Endothelial cell of umbilical vein (primary cell): ENCODE data around the gene SLC9A3. TPM values are rescaled to one million over a fixed set of nuclear protein-coding genes. Genes with fewer than 3 reads are reported as not detected.

Source experiments
- BruUV-seq: library from RNA; stranded (reverse); fragments of 400-500 nt; replicated peaks from 2 replicates; lab custom pipeline; 2021; lab: Mats Ljungman, UMichigan
- CTCF ChIA-PET: fragments of 300-600, 350-600 bp; sonication (Branson Sonifier 250); formaldehyde crosslinking; loops from one replicate; lab custom pipeline; 2021; ENCODE audit warnings: antibody characterized with exemption, inconsistent platforms; lab: Charles Lee
- POLR2A ChIA-PET: fragments of 300-600, 350-600 bp; sonication (Branson Sonifier 250); formaldehyde crosslinking; loops from one replicate; lab custom pipeline; 2021; ENCODE audit warnings: antibody characterized with exemption, inconsistent platforms; lab: Charles Lee
- DNase-seq: peaks from one replicate; pipeline ENCODE4 v3.0.0-alpha.2; 2011; ENCODE audit warnings: low read depth, low spot score
- FAIRE-seq: peaks from 2 replicates; lab custom pipeline; 2011; peaks lifted over from hg19 to GRCh38; lab: Jason Lieb, UNC
- H2AFZ ChIP-seq: 2 replicates; pipeline ENCODE4 v1.6.0; 2012; ENCODE audit warnings: low read depth, low read length, control low read depth, inconsistent platforms
- H3K27ac ChIP-seq: 2 replicates; pipeline ENCODE4 v1.5.1; 2011; ENCODE audit warnings: low read depth, mild to moderate bottlenecking, control low read depth, low read length, moderate library complexity; ENCODE audit not compliant: insufficient read depth
- H3K27me3 ChIP-seq, 2 experiments: 2 replicates each; pipeline versions ENCODE4 v1.6.0 to v1.6.1; 2011; ENCODE audit warnings: low read length in 2 of 2, mixed read lengths in 1 of 2; ENCODE audit not compliant: control insufficient read depth in 2 of 2, insufficient read depth in 2 of 2
- H3K36me3 ChIP-seq, 2 experiments: 2 replicates in 1 of 2; 3 replicates in 1 of 2; pipeline ENCODE4 v1.5.1; 2011; ENCODE audit warnings: low read length in 2 of 2, mild to moderate bottlenecking in 1 of 2, moderate library complexity in 1 of 2; ENCODE audit not compliant: control insufficient read depth in 2 of 2, insufficient read depth in 2 of 2; ENCODE audit errors: extremely low read depth in 1 of 2
- H3K4me1 ChIP-seq: 3 replicates; pipeline ENCODE4 v1.5.1; 2011; ENCODE audit warnings: mild to moderate bottlenecking, low read length; ENCODE audit not compliant: control insufficient read depth, insufficient read depth; ENCODE audit errors: extremely low read depth
- H3K4me2 ChIP-seq: 2 replicates; pipeline ENCODE4 v1.6.1; 2011; ENCODE audit warnings: low read length, control low read depth, mixed read lengths; ENCODE audit not compliant: insufficient read depth
- H3K4me3 ChIP-seq, 3 experiments: fragments of 200-600 bp in 1 of 3; sonication (generic), shearing (Covaris generic) in 1 of 3; replicated peaks in 1 of 3; 2 replicates each; pipeline ENCODE4 v1.5.1; 2011 to 2016; ENCODE audit warnings: control low read depth in 3 of 3, low read length in 3 of 3, mild to moderate bottlenecking in 2 of 3, inconsistent platforms in 1 of 3, low read depth in 1 of 3, moderate library complexity in 1 of 3; ENCODE audit not compliant: insufficient read depth in 1 of 3
- H3K79me2 ChIP-seq: 2 replicates; pipeline ENCODE4 v1.6.0; 2012; ENCODE audit warnings: low read length, inconsistent platforms; ENCODE audit not compliant: control insufficient read depth, insufficient read depth
- H3K9ac ChIP-seq: replicated peaks from 2 replicates; pipeline ENCODE3; 2011; ENCODE audit warnings: low read length, control low read depth; ENCODE audit not compliant: insufficient read depth; ENCODE audit errors: extremely low read depth
- H3K9me1 ChIP-seq: replicated peaks from 3 replicates; pipeline ENCODE4 v1.6.0; 2011; ENCODE audit warnings: mild to moderate bottlenecking, low read length; ENCODE audit not compliant: control insufficient read depth, insufficient read depth; ENCODE audit errors: extremely low read depth
- H3K9me3 ChIP-seq: replicated peaks from 2 replicates; pipeline ENCODE4 v1.5.1; 2012; ENCODE audit warnings: low read length, inconsistent platforms; ENCODE audit not compliant: control insufficient read depth, insufficient read depth
- H4K20me1 ChIP-seq: replicated peaks from 2 replicates; pipeline ENCODE3; 2011; ENCODE audit warnings: mild to moderate bottlenecking, low read length; ENCODE audit not compliant: control insufficient read depth, insufficient read depth; ENCODE audit errors: extremely low read depth
- CTCF ChIP-seq, 2 donors: IDR thresholded peaks; 1 replicate in 1 of 2; 2 replicates in 1 of 2; pipeline ENCODE4 v1.5.1; 2011; ENCODE audit warnings: low read length in 2 of 2, mild to moderate bottlenecking in 2 of 2, moderate library complexity in 2 of 2, control low read depth in 1 of 2, inconsistent platforms in 1 of 2, low read depth in 1 of 2; ENCODE audit not compliant: insufficient read depth in 1 of 2; ENCODE audit errors: extremely low read depth in 1 of 2
- EZH2 ChIP-seq: IDR thresholded peaks from 2 replicates; pipeline ENCODE4 v1.6.1; 2012; ENCODE audit warnings: borderline replicate concordance, low read depth, mild to moderate bottlenecking, moderate library complexity, low read length, inconsistent platforms; ENCODE audit not compliant: severe bottlenecking
- FOS ChIP-seq: IDR thresholded peaks from 2 replicates; pipeline ENCODE4 v1.6.1; 2011; ENCODE audit warnings: mild to moderate bottlenecking, low read length, moderate library complexity, borderline replicate concordance; ENCODE audit not compliant: insufficient read depth
- GATA2 ChIP-seq: IDR thresholded peaks from 2 replicates; pipeline ENCODE4 v1.7.0; 2011; ENCODE audit warnings: low read depth, mild to moderate bottlenecking, moderate library complexity, mixed read lengths, low read length; ENCODE audit not compliant: insufficient read length, insufficient read depth
- JUN ChIP-seq: IDR thresholded peaks from 2 replicates; pipeline ENCODE4 v1.6.1; 2011; ENCODE audit warnings: borderline replicate concordance, low read depth; ENCODE audit not compliant: insufficient read length, insufficient read depth
- MYC ChIP-seq: IDR thresholded peaks from one replicate; pipeline ENCODE4 v1.6.1; 2011; ENCODE audit warnings: mild to moderate bottlenecking, low read depth, low read length
- dilution Hi-C: fragments of 300-500 bp; cut with MboI; formaldehyde crosslinking; loops from one replicate; pipeline ENCODE4 v1.15.0; 2019; ENCODE audit warnings: low sequenced_read_pairs; ENCODE audit not compliant: extremely low pct_ligation_motif_present
- intact Hi-C: fragments of 100-400 bp; cut with micrococcal nuclease; formaldehyde crosslinking; loops from one replicate; pipeline ENCODE4 v1.10.0; 2022
- polyA plus RNA-seq, 4 experiments: library from polyadenylated mRNA; depleted of rRNA in 3 of 4; stranded (reverse) in 3 of 4; unstranded in 1 of 4; fragments of >200 nt; gene quantifications; 2 replicates each; pipeline versions ENCODE4 v1.2.1 to v1.2.3, GENCODE V29; 2011 to 2012; ENCODE audit warnings: missing spikeins in 1 of 4
- total RNA-seq: library from RNA; stranded (reverse); gene quantifications from 2 replicates; pipeline ENCODE4 v1.2.3, GENCODE V29; 2021
- TF ChIP-seq, protein P1 (sequence below): IDR thresholded peaks from 2 replicates; pipeline ENCODE4 v1.6.1; 2011; ENCODE audit not compliant: insufficient read depth, insufficient read length

The SLC9A3 gene
- total and polyA plus RNA-seq, 2 donors (not counting 3 experiments of a cell fraction or from before 2014, with no cell fraction given), result 0.79 to 0.82 TPM

DNA sequence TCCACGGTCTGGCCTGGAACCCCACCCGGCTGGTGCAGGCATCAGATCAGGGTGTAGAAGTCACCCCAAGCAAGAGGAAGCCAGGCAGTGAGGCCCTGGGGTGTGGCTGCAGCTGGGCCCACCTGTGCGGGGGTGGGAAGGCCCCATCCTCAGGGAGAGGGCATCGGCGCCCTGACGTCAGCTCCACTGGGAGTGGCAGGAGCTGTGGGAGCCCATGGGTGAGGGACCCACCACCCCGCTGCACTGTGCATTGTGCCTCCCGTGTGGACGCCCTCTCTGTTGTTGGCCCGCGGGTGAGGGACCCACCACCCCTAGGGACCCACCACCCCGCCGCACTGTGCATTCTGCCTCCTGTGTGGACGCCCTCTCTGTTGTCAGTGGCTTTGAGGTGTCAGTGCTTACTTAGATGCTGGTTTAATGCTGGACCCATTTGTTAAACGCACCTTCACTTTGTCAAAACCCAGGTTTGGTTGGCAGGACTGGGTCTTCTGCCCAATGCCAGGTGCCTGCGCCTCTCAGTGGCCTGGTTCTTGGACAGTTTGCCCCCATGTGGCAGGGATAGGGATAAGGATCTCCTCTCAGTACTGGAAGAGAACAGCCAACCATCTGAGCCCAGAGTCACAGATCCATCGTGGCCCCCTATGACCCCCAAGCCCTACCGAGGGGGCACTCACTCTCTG lies 88.1 kb downstream of the SLC9A3 start:
- Histone ChIP-seq H3K9me3 (no peaks in the 10 kb centered on the region), H4K20me1 (no peaks in the 10 kb centered on the region), H3K9ac (no peak overlapping the region), H3K4me2 (no peak overlapping the region), H3K36me3 (no peaks in the 10 kb centered on the region), H3K4me1 (no peaks in the 10 kb centered on the region), H3K9me1 (no peaks in the 10 kb centered on the region), H3K4me3 (no peak overlapping the region), H2AFZ (no peak overlapping the region), H3K79me2 (no peaks in the 10 kb centered on the region), H3K27ac (no peak overlapping the region), H3K27me3 (no peaks in the 10 kb centered on the region)
- no TSS peak for BruUV-seq
- intact Hi-C loops, result loop anchor here (1.0 kb wide), 1 partner anchor 119 kb away; no protein-coding TSS in a partner anchor
- FAIRE-seq, result peak; percentile 26
- dilution Hi-C loops, result no loop called here
- peak; percentile 21 for DNase-seq
- ChIA-PET POLR2A (no interaction called here), CTCF (interaction anchor here (1.4 to 7.1 kb wide), 4 partner anchors 11 to 119 kb away, joined by 7 to 94 read pairs (median 18); partner anchors contain the start of gene AHRR)
- TF ChIP-seq FOS (no peak), CTCF (IDR thresholded peaks at IDR 0.05; ENCODE audit: extremely low read depth in 1 of 2, insufficient read depth in 1 of 2, low read depth in 1 of 2, low read length in 2 of 2) (peak; percentile 15 to 52)

DNA sequence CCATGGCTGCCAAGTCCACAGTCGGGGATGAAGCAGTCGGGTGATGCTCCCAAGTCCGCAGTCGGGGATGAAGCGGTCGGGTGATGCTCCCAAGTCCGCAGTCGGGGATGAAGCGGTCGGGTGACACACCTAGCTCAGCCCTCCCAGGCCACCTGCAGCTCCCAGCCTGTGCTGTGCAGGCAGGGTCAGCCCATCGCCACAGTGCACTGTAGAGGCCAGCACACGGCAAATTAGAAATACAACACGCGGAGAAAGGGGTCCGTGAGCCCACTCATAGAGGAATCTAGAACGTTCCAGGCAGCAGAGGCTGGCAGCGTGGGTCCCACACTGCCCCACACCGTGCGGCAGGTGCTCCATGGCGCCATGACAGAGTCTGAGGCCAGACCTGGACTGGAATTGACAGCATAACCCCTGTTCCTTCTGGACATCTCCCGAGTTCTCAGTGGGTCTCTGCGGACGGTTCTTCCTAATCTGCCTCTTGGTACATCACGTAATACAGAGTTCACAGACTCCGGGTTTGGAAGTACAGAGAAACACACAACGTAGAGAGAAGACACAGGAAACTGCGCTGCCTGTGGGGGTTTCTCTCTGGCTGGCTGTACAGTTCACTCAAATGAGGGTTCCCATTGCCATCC lies 89.0 kb downstream of the SLC9A3 start:
- TF ChIP-seq JUN (no peak), GATA2 (no peak), EZH2 (no peak), MYC (no peak)
- TF ChIP-seq, protein P1, sequence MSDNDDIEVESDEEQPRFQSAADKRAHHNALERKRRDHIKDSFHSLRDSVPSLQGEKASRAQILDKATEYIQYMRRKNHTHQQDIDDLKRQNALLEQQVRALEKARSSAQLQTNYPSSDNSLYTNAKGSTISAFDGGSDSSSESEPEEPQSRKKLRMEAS, result no peak
- H3K9me3 ChIP-seq, result no peaks in the 10 kb centered on the region
- DNase-seq, result no peak
- H3K4me2 ChIP-seq, result no peak overlapping the region
- no peaks in the 10 kb centered on the region for H3K4me1 ChIP-seq
- H3K4me3 ChIP-seq, result no peak overlapping the region
- ChIA-PET CTCF (interaction anchor here (1.0 to 7.1 kb wide), 5 partner anchors 91 to 247 kb away, joined by 3 to 94 read pairs (median 4); partner anchors contain the start of gene AHRR), POLR2A (no interaction called here)
- no peak overlapping the region for H3K27ac ChIP-seq
- no TSS peak for BruUV-seq
- no peak overlapping the region for H3K9ac ChIP-seq
- H2AFZ ChIP-seq, result no peak overlapping the region
- H4K20me1 ChIP-seq, result no peaks in the 10 kb centered on the region
- H3K79me2 ChIP-seq, result no peaks in the 10 kb centered on the region
- no peaks in the 10 kb centered on the region for H3K36me3 ChIP-seq
- no peak for FAIRE-seq
- H3K9me1 ChIP-seq, result no peaks in the 10 kb centered on the region
- dilution Hi-C loops, result no loop called here
- H3K27me3 ChIP-seq, result no peaks in the 10 kb centered on the region
- intact Hi-C loops, result no loop called here
